ENCODE measurements around the gene CMTM2. TPM values are rescaled to one million over a fixed set of nuclear protein-coding genes. Genes with fewer than 3 reads are reported as not detected.
"Not testable (repeated sequence)": the region's sequence is repeated elsewhere in the genome, so short reads cannot be mapped to it uniquely, and the experiment has no call there.

Gene CMTM2
- total RNA-seq, 5 donors from 2014 or later (not counting 1 experiment from before 2014, with no cell fraction given) = 0.26 to 0.62 TPM; not detected in 3

GRCh38 chr16:66623755-66624154, 44.5 kb downstream of the CMTM2 start:
- no peaks in the 10 kb centered on the region for H3K9me3 ChIP-seq
- peaks cover 1 to 2% of the 10 kb centered on the region in 2 donors for H3K36me3 ChIP-seq (ENCODE audit: control insufficient read depth in 2 of 2, extremely low read depth in 1 of 2, insufficient read depth in 1 of 2, low read length in 1 of 2)
- DNase-seq = no peak
- Mint-ChIP-seq H3K27me3 (no peaks in the 10 kb centered on the region), H3K4me1 (no peaks in the 10 kb centered on the region), H3K36me3 (no peaks in the 10 kb centered on the region), H3K27ac (no peak overlapping the region), H3K4me3 (no peak overlapping the region), H3K9me3 (no peaks in the 10 kb centered on the region)
- peaks cover 0 to 3% of the 10 kb centered on the region in 2 experiments for H3K27me3 ChIP-seq (replicated peaks in 1 of 2; ENCODE audit: control insufficient read depth in 2 of 2, extremely low read depth in 1 of 2, insufficient read depth in 2 of 2, low read length in 1 of 2)
- no peak for ATAC-seq (replicated peaks in 1 of 4)
- WGBS (ENCODE audit: insufficient coverage) = no CpG with 5 or more reads among the region's 3 CpGs
- H3K4me3 ChIP-seq (ENCODE audit: control insufficient read depth in 1 of 2, extremely low read depth in 1 of 2, low read length in 1 of 2) = no peak overlapping the region
- H3K4me1 ChIP-seq (ENCODE audit: control insufficient read depth in 1 of 2, extremely low read depth in 1 of 2, insufficient read depth in 2 of 2, low read length in 2 of 2) = no peaks in the 10 kb centered on the region
- POLR2A ChIA-PET = no interaction called here
- CTCF ChIA-PET = interaction anchor here in 1 of 2 donors (0.6 kb wide), 1 partner anchor 244 kb away, joined by 4 read pairs; no protein-coding TSS in a partner anchor
- no peak overlapping the region for H3K27ac ChIP-seq (ENCODE audit: low read length)

- H3K27me3 ChIP-seq (replicated peaks in 1 of 2; ENCODE audit: control insufficient read depth in 2 of 2, extremely low read depth in 1 of 2, insufficient read depth in 2 of 2, low read length in 1 of 2); H3K4me3 ChIP-seq (ENCODE audit: control insufficient read depth in 1 of 2, extremely low read depth in 1 of 2, low read length in 1 of 2); H3K9me3 Mint-ChIP-seq; H3K4me1 Mint-ChIP-seq; ATAC-seq (replicated peaks in 1 of 4); H3K27ac ChIP-seq (ENCODE audit: low read length); H3K4me1 ChIP-seq (ENCODE audit: control insufficient read depth in 1 of 2, extremely low read depth in 1 of 2, insufficient read depth in 2 of 2, low read length in 2 of 2); CTCF ChIA-PET; H3K27ac Mint-ChIP-seq; POLR2A ChIA-PET; DNase-seq; H3K4me3 Mint-ChIP-seq; H3K27me3 Mint-ChIP-seq; H3K9me3 ChIP-seq; H3K36me3 Mint-ChIP-seq; H3K36me3 ChIP-seq (ENCODE audit: control insufficient read depth in 2 of 2, extremely low read depth in 1 of 2, insufficient read depth in 1 of 2, low read length in 1 of 2): not testable (repeated sequence)
- 93% methylated on average over 6 of the region's 17 CpGs for WGBS (ENCODE audit: insufficient coverage)
Observed at GRCh38 chr16:66627611-66628378, 48.5 kb downstream of the CMTM2 start.

- POLR2A ChIA-PET = no interaction called here
- Histone ChIP-seq H3K27me3 (replicated peaks in 1 of 2; ENCODE audit: control insufficient read depth in 2 of 2, extremely low read depth in 1 of 2, insufficient read depth in 2 of 2, low read length in 1 of 2) (peaks cover 0 to 3% of the 10 kb centered on the region in 2 experiments), H3K36me3 (ENCODE audit: control insufficient read depth in 2 of 2, extremely low read depth in 1 of 2, insufficient read depth in 1 of 2, low read length in 1 of 2) (no peaks in the 10 kb centered on the region), H3K4me3 (ENCODE audit: control insufficient read depth in 1 of 2, extremely low read depth in 1 of 2, low read length in 1 of 2) (no peak overlapping the region), H3K9me3 (no peaks in the 10 kb centered on the region), H3K27ac (ENCODE audit: low read length) (no peak overlapping the region), H3K4me1 (ENCODE audit: control insufficient read depth in 1 of 2, extremely low read depth in 1 of 2, insufficient read depth in 2 of 2, low read length in 2 of 2) (no peaks in the 10 kb centered on the region)
- Mint-ChIP-seq H3K9me3 (no peaks in the 10 kb centered on the region), H3K36me3 (no peaks in the 10 kb centered on the region), H3K27me3 (no peaks in the 10 kb centered on the region), H3K4me3 (no peak overlapping the region), H3K4me1 (no peaks in the 10 kb centered on the region), H3K27ac (no peak overlapping the region)
- ATAC-seq (replicated peaks in 1 of 4) = no peak
- 80% methylated on average over 1 of the region's 5 CpGs for WGBS (ENCODE audit: insufficient coverage)
- no peak for DNase-seq
- CTCF ChIA-PET = no interaction called here
Observed at GRCh38 chr16:66629856-66630255, 50.6 kb downstream of the CMTM2 start.

GRCh38 chr16:66630561-66631260, 51.4 kb downstream of the CMTM2 start:
- H3K27me3 Mint-ChIP-seq; H3K4me1 Mint-ChIP-seq; H3K9me3 Mint-ChIP-seq; CTCF ChIA-PET; H3K27me3 ChIP-seq (replicated peaks in 1 of 2; ENCODE audit: control insufficient read depth in 2 of 2, extremely low read depth in 1 of 2, insufficient read depth in 2 of 2, low read length in 1 of 2); H3K36me3 ChIP-seq (ENCODE audit: control insufficient read depth in 2 of 2, extremely low read depth in 1 of 2, insufficient read depth in 1 of 2, low read length in 1 of 2); H3K4me3 Mint-ChIP-seq; POLR2A ChIA-PET; H3K27ac ChIP-seq (ENCODE audit: low read length); DNase-seq; ATAC-seq (replicated peaks in 1 of 4); H3K4me1 ChIP-seq (ENCODE audit: control insufficient read depth in 1 of 2, extremely low read depth in 1 of 2, insufficient read depth in 2 of 2, low read length in 2 of 2); H3K27ac Mint-ChIP-seq; H3K36me3 Mint-ChIP-seq; H3K9me3 ChIP-seq; H3K4me3 ChIP-seq (ENCODE audit: control insufficient read depth in 1 of 2, extremely low read depth in 1 of 2, low read length in 1 of 2): not testable (repeated sequence)
- no CpG with 5 or more reads among the region's 49 CpGs for WGBS (ENCODE audit: insufficient coverage)

GRCh38 chr16:66631558-66631957, 52.3 kb downstream of the CMTM2 start:
- ATAC-seq (replicated peaks in 1 of 4); H3K36me3 ChIP-seq (ENCODE audit: control insufficient read depth in 2 of 2, extremely low read depth in 1 of 2, insufficient read depth in 1 of 2, low read length in 1 of 2); H3K9me3 ChIP-seq; H3K36me3 Mint-ChIP-seq; H3K27me3 ChIP-seq (replicated peaks in 1 of 2; ENCODE audit: control insufficient read depth in 2 of 2, extremely low read depth in 1 of 2, insufficient read depth in 2 of 2, low read length in 1 of 2); H3K27me3 Mint-ChIP-seq; H3K4me3 Mint-ChIP-seq; H3K9me3 Mint-ChIP-seq; POLR2A ChIA-PET; H3K4me3 ChIP-seq (ENCODE audit: control insufficient read depth in 1 of 2, extremely low read depth in 1 of 2, low read length in 1 of 2); CTCF ChIA-PET; DNase-seq; H3K4me1 Mint-ChIP-seq; H3K27ac ChIP-seq (ENCODE audit: low read length); H3K27ac Mint-ChIP-seq; H3K4me1 ChIP-seq (ENCODE audit: control insufficient read depth in 1 of 2, extremely low read depth in 1 of 2, insufficient read depth in 2 of 2, low read length in 2 of 2): not testable (repeated sequence)
- no CpG with 5 or more reads among the region's 4 CpGs for WGBS (ENCODE audit: insufficient coverage)

GRCh38 chr16:66634527-66635196, 55.4 kb downstream of the CMTM2 start:
- H3K27ac Mint-ChIP-seq = no peak overlapping the region
- Histone ChIP-seq H3K36me3 (ENCODE audit: control insufficient read depth in 2 of 2, extremely low read depth in 1 of 2, insufficient read depth in 1 of 2, low read length in 1 of 2) (no peaks in the 10 kb centered on the region), H3K27ac (ENCODE audit: low read length) (no peak overlapping the region), H3K27me3 (replicated peaks in 1 of 2; ENCODE audit: control insufficient read depth in 2 of 2, extremely low read depth in 1 of 2, insufficient read depth in 2 of 2, low read length in 1 of 2) (peaks cover 0 to 3% of the 10 kb centered on the region in 2 experiments), H3K4me1 (ENCODE audit: control insufficient read depth in 1 of 2, extremely low read depth in 1 of 2, insufficient read depth in 2 of 2, low read length in 2 of 2) (no peaks in the 10 kb centered on the region), H3K9me3 (no peaks in the 10 kb centered on the region), H3K4me3 (ENCODE audit: control insufficient read depth in 1 of 2, extremely low read depth in 1 of 2, low read length in 1 of 2) (no peak overlapping the region)
- ChIA-PET POLR2A (no interaction called here), CTCF (no interaction called here)
- H3K9me3 Mint-ChIP-seq = no peaks in the 10 kb centered on the region
- H3K27me3 Mint-ChIP-seq = peaks cover 0 to 6% of the 10 kb centered on the region in 2 donors
- no peak overlapping the region for H3K4me3 Mint-ChIP-seq
- DNase-seq = no peak
- WGBS (ENCODE audit: insufficient coverage) = 83% methylated on average over 2 of the region's 4 CpGs
- no peaks in the 10 kb centered on the region for H3K4me1 Mint-ChIP-seq
- no peaks in the 10 kb centered on the region for H3K36me3 Mint-ChIP-seq
- ATAC-seq (replicated peaks in 1 of 4) = no peak
